IMR-90 (cell line): Measurements from ENCODE around the gene ADGRG6. TPM values are rescaled to one million over a fixed set of nuclear protein-coding genes. Genes with fewer than 3 reads are reported as not detected.

Source experiments
- ATAC-seq: fragments of 200-7000 bp; cut with Tn5 transposase; 2 replicates; pipeline ENCODE4 v1.9.1; 2020; ENCODE audit warnings: low read depth, mild to moderate bottlenecking, moderate library complexity
- BruUV-seq: library from RNA; stranded (reverse); fragments of 400-500 nt; replicated peaks from 2 replicates; lab custom pipeline; 2021; lab: Mats Ljungman, UMichigan
- CTCF ChIA-PET: fragments of 300-600 bp; formaldehyde crosslinking; extraction: SDS; loops from one replicate; lab custom pipeline; 2021; ENCODE audit warnings: antibody characterized with exemption; lab: Yijun Ruan, JAX
- POLR2A ChIA-PET: fragments of 300-600 bp; sonication (Branson Sonifier 250); formaldehyde crosslinking; loops from one replicate; lab custom pipeline; 2022; ENCODE audit warnings: antibody characterized with exemption; ENCODE audit not compliant: unreplicated experiment; lab: Charles Lee
- DNase-seq: peaks from one replicate; pipeline ENCODE4 v3.0.0; 2013
- H2AFZ ChIP-seq: replicated peaks from 2 replicates; pipeline ENCODE3; 2013; ENCODE audit warnings: low read length, mild to moderate bottlenecking; ENCODE audit not compliant: poor library complexity
- H2AK5ac ChIP-seq: 2 replicates; pipeline ENCODE4 v1.6.1; 2013; ENCODE audit warnings: low read depth, low read length, inconsistent platforms
- H2AK9ac ChIP-seq: replicated peaks from 2 replicates; pipeline ENCODE3; 2013; ENCODE audit warnings: mild to moderate bottlenecking, low read depth, low read length, moderate library complexity; ENCODE audit not compliant: poor library complexity
- H2BK120ac ChIP-seq: 2 replicates; pipeline ENCODE4 v1.6.1; 2013; ENCODE audit warnings: low read depth, low read length, inconsistent platforms
- H2BK15ac ChIP-seq: 3 replicates; pipeline ENCODE4 v1.6.1; 2013; ENCODE audit warnings: low read depth, low read length, inconsistent platforms
- H2BK20ac ChIP-seq: 2 replicates; pipeline ENCODE4 v1.6.1; 2013; ENCODE audit warnings: low read depth, mild to moderate bottlenecking, inconsistent platforms, low read length, moderate library complexity
- H2BK5ac ChIP-seq: 2 replicates; pipeline ENCODE4 v1.6.1; 2013; ENCODE audit warnings: mild to moderate bottlenecking, low read depth, low read length, inconsistent platforms; ENCODE audit not compliant: poor library complexity, severe bottlenecking
- H3K14ac ChIP-seq: replicated peaks from 2 replicates; pipeline ENCODE4 v1.6.1; 2013; ENCODE audit warnings: low read depth, low read length, inconsistent platforms
- H3K18ac ChIP-seq: 2 replicates; pipeline ENCODE4 v1.6.1; 2013; ENCODE audit warnings: low read depth, low read length, control low read depth
- H3K23ac ChIP-seq: 2 replicates; pipeline ENCODE4 v1.6.1; 2013; ENCODE audit warnings: low read depth, low read length, inconsistent platforms
- H3K27ac ChIP-seq: 2 replicates; pipeline ENCODE4 v1.5.1; 2013; ENCODE audit warnings: mild to moderate bottlenecking, control low read depth, low read length; ENCODE audit not compliant: insufficient read depth
- H3K27me3 ChIP-seq: 2 replicates; pipeline ENCODE4 v1.6.1; 2013; ENCODE audit warnings: low read length; ENCODE audit not compliant: control insufficient read depth, insufficient read depth
- H3K36me3 ChIP-seq: 2 replicates; pipeline ENCODE4 v1.6.1; 2013; ENCODE audit warnings: low read length, mixed read lengths; ENCODE audit not compliant: control insufficient read depth, insufficient read depth
- H3K4ac ChIP-seq: 2 replicates; pipeline ENCODE4 v1.6.1; 2013; ENCODE audit warnings: low read depth, low read length, inconsistent platforms
- H3K4me1 ChIP-seq: 2 replicates; pipeline ENCODE4 v1.6.1; 2013; ENCODE audit warnings: low read length, mixed read lengths; ENCODE audit not compliant: control insufficient read depth, insufficient read depth
- H3K4me2 ChIP-seq: 2 replicates; pipeline ENCODE4 v1.6.1; 2013; ENCODE audit warnings: low read depth, mild to moderate bottlenecking, control low read depth, low read length, moderate library complexity
- H3K4me3 ChIP-seq: 2 replicates; pipeline ENCODE4 v1.5.1; 2013; ENCODE audit warnings: low read depth, mild to moderate bottlenecking, control low read depth, low read length, moderate library complexity; ENCODE audit not compliant: insufficient read depth
- H3K56ac ChIP-seq: 2 replicates; pipeline ENCODE4 v1.6.1; 2013; ENCODE audit warnings: low read length, inconsistent platforms; ENCODE audit not compliant: insufficient read depth; ENCODE audit errors: extremely low read depth
- H3K79me1 ChIP-seq, 2 experiments: 2 replicates each; pipeline ENCODE4 v1.6.1; 2013; ENCODE audit warnings: low read length in 2 of 2, inconsistent platforms in 1 of 2, low read depth in 1 of 2
- H3K9ac ChIP-seq: 2 replicates; pipeline ENCODE4 v1.6.1; 2013; ENCODE audit warnings: low read depth, low read length, control low read depth
- H3K9me1 ChIP-seq: 2 replicates; pipeline ENCODE4 v1.6.1; 2013; ENCODE audit warnings: low read length, inconsistent platforms; ENCODE audit not compliant: insufficient read depth
- H3K9me3 ChIP-seq: 2 replicates; pipeline ENCODE4 v1.6.1; 2013; ENCODE audit warnings: low read length; ENCODE audit not compliant: control insufficient read depth, insufficient read depth
- H4K20me1 ChIP-seq: 2 replicates; pipeline ENCODE4 v1.6.1; 2013; ENCODE audit warnings: low read length, inconsistent platforms; ENCODE audit not compliant: insufficient read depth
- H4K5ac ChIP-seq: 2 replicates; pipeline ENCODE4 v1.6.1; 2013; ENCODE audit warnings: mild to moderate bottlenecking, low read depth, low read length, control low read depth
- H4K8ac ChIP-seq, 2 experiments: 2 replicates each; pipeline ENCODE4 v1.6.1; 2013; ENCODE audit warnings: low read depth in 2 of 2, low read length in 2 of 2, control low read depth in 1 of 2, inconsistent platforms in 1 of 2
- H4K91ac ChIP-seq: 2 replicates; pipeline ENCODE4 v1.6.1; 2013; ENCODE audit warnings: low read depth, low read length, inconsistent platforms; ENCODE audit not compliant: insufficient read depth
- ELK1 ChIP-seq: fragments of 150-350 bp; IDR thresholded peaks from 2 replicates; pipeline ENCODE4 v1.6.1; 2016; ENCODE audit warnings: low read depth, mild to moderate bottlenecking, low read length, moderate library complexity, borderline replicate concordance
- MAZ ChIP-seq: IDR thresholded peaks from 2 replicates; pipeline ENCODE4 v1.6.1; 2012; ENCODE audit warnings: low read depth, mild to moderate bottlenecking, low read length, improper control_type of control experiment, moderate library complexity, borderline replicate concordance
- NFE2L2 ChIP-seq: fragments of 150-350 bp; IDR thresholded peaks from 2 replicates; pipeline ENCODE4 v1.6.1; 2016; ENCODE audit warnings: low read depth, mild to moderate bottlenecking, low read length
- POLR2A ChIP-seq: IDR thresholded peaks from 2 replicates; pipeline ENCODE4 v1.6.1; 2012; ENCODE audit warnings: mild to moderate bottlenecking, low read depth, low read length
- WGBS, 2 experiments: methylation state at CpG; one replicate each; pipeline versions ENCODE4 v1.1.5 to v1.1.7; 2013; ENCODE audit warnings: missing lambda C conversion rate in 2 of 2; ENCODE audit not compliant: insufficient read length in 1 of 2; ENCODE audit errors: extremely low coverage in 2 of 2; 5-methylcytosine and 5-hydroxymethylcytosine counted together
- dilution Hi-C: fragments of 300-500 bp; cut with HindIII; formaldehyde crosslinking; loops from one replicate; pipeline ENCODE4 v1.14.3; 2018; ENCODE audit warnings: low sequenced_read_pairs; ENCODE audit not compliant: unreplicated experiment
- in situ Hi-C: fragments of 300-500 bp; cut with MboI; formaldehyde crosslinking; loops from 3 replicates; pipeline ENCODE4 v1.14.3; 2019; ENCODE audit warnings: low sequenced_read_pairs, inconsistent platforms, mixed read lengths
- intact Hi-C: fragments of 100-400 bp; cut with micrococcal nuclease; formaldehyde crosslinking; loops from 2 replicates; pipeline ENCODE4 v1.10.0; 2022
- polyA plus RNA-seq, 3 experiments: library from polyadenylated mRNA; depleted of rRNA; stranded (reverse); fragments of >200 nt; gene quantifications; 2 replicates each; pipeline ENCODE4 v1.2.3, GENCODE V29; 2012; ENCODE audit warnings: low replicate concordance in 1 of 3
- total RNA-seq: library from RNA; depleted of rRNA; stranded (reverse); fragments of >200 nt; gene quantifications from 2 replicates; pipeline ENCODE4 v1.2.3, GENCODE V29; 2012

The ADGRG6 gene
- total and polyA plus RNA-seq, 2 of the 4 experiments (the other 2 are of a cell fraction) = 10.0 to 20.3 TPM

- in situ Hi-C loops = no loop called here
- Histone ChIP-seq H3K14ac (no peak overlapping the region), H3K4me3 (no peak overlapping the region), H3K9me3 (no peaks in the 10 kb centered on the region), H2BK15ac (no peak overlapping the region), H3K18ac (no peak overlapping the region), H2BK5ac (no peak overlapping the region), H4K91ac (no peak overlapping the region), H3K4me2 (no peak overlapping the region), H3K9me1 (no peaks in the 10 kb centered on the region), H2BK120ac (no peak overlapping the region), H3K36me3 (no peaks in the 10 kb centered on the region), H3K4ac (no peak overlapping the region), H3K4me1 (no peaks in the 10 kb centered on the region), H2BK20ac (no peak overlapping the region), H4K5ac (no peak overlapping the region), H3K9ac (no peak overlapping the region), H4K20me1 (no peaks in the 10 kb centered on the region), H4K8ac (no peak overlapping the region), H2AK5ac (no peak overlapping the region), H3K27me3 (no peaks in the 10 kb centered on the region), H3K56ac (no peak overlapping the region), H2AFZ (no peak overlapping the region), H3K23ac (no peak overlapping the region), H3K27ac (no peak overlapping the region), H2AK9ac (no peak overlapping the region), H3K79me1 (no peaks in the 10 kb centered on the region)
- WGBS, 2 experiments = no CpG with 5 or more reads among the region's 2 CpGs
- BruUV-seq = no TSS peak
- ATAC-seq (no peak), DNase-seq (no peak)
- dilution Hi-C loops = no loop called here
- TF ChIP-seq POLR2A (no peak), NFE2L2 (no peak), ELK1 (no peak), MAZ (no peak)
- ChIA-PET CTCF (no interaction called here), POLR2A (no interaction called here)
- intact Hi-C loops = no loop called here
Measured at GRCh38 chr6:142293121-142293520, 8.7 kb upstream of the ADGRG6 start.
